HG02852 (cell line): Measurements from ENCODE around the gene HMX2.

Experiments
- ATAC-seq: cut with Tn5 transposase; IDR thresholded peaks from one replicate; pipeline ENCODE4 v1.9.1; 2021; ENCODE audit warnings: mild to moderate bottlenecking, moderate library complexity; ENCODE audit not compliant: unreplicated experiment

The HMX2 gene

DNA sequence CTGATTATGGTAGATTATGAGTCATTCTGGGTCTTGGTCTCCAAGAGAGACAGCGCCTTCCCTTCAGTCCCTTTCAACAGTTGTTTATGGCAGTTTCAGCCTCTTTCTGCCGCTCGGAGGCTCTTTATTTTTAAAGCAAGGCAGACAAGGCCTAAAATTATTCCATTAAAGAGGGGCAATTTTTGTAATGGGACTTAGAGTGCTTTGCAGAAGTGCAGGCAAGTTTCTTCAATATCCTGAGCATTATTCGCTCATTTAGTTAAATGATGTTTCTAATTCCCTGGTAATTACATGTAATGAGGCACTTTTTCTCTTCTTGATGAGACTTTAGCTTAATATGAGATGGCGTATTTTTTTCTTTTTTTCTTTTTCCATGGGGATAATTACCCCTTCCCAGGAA, 39.8 kb downstream of the HMX2 start:
- no peak for ATAC-seq

DNA sequence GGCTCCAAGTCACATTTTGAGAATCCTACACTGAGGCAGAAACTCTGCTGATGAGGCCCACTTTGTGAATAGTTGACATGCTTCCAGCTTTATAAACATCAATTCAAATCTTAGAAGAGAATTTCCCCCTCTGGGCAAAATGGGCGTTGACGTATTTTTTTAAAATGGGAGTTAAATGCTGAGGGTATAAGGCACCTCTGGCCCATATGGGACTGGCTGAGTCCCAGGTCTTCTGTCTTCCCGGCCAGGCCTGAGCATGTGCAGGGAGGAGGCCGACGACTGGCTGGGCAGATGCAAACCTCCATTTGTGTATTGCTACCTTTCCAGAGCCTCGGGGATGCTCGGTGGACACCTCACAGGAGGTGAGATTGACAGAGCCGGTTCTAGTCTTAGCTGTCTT, 44.0 kb downstream of the HMX2 start:
- ATAC-seq: no peak

DNA sequence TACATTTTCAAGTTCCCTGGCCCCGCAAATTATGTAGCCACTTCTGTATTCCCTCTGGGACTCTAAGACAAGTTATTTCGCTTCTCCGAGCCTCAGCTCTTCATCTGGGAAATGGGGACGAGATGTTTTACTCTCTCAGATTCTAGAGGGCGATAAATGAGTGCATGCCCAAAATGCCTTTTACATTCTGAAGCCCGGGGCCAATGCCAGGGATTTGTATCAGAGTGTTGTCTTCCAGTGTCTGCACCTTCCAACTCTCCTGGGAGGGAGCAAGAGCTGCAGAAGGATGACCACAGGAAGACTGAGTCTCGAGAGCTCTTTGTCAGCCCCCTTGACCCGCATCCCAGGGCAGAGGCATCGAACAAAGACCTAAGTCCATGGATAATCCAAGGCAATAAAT, 46.1 kb downstream of the HMX2 start:
- no peak for ATAC-seq
